WTC11 (cell line): ENCODE measurements around the gene UVRAG. TPM values are rescaled to one million over a fixed set of nuclear protein-coding genes. Genes with fewer than 3 reads are reported as not detected.

Experiments
- ATAC-seq: fragments of 200-7000 bp; cut with Tn5 transposase; 2 replicates; pipeline ENCODE4 v1.10.0; 2021; ENCODE audit warnings: mild to moderate bottlenecking, moderate library complexity
- CTCF ChIA-PET: fragments of 300-600 bp; sonication (Branson Sonifier 250); formaldehyde crosslinking; loops from one replicate; lab custom pipeline; 2021; ENCODE audit warnings: antibody characterized with exemption; lab: Charles Lee
- POLR2A ChIA-PET: fragments of 350-600 bp; sonication (Branson Sonifier 250); formaldehyde crosslinking; loops from one replicate; lab custom pipeline; 2021; ENCODE audit warnings: antibody characterized with exemption; lab: Charles Lee
- DNase-seq: peaks from one replicate; pipeline ENCODE4 v3.0.0; 2021; ENCODE audit warnings: low spot score
- H3K27ac Mint-ChIP-seq: 2 replicates; pipeline ENCODE4 v1.8.0; 2021; ENCODE audit warnings: mixed read lengths
- H3K27me3 Mint-ChIP-seq: 2 replicates; pipeline ENCODE4 v1.8.0; 2021; ENCODE audit warnings: low read depth, mild to moderate bottlenecking, moderate library complexity, mixed read lengths
- H3K36me3 Mint-ChIP-seq: 2 replicates; pipeline ENCODE4 v1.8.0; 2021; ENCODE audit warnings: mixed read lengths
- H3K4me1 Mint-ChIP-seq: 2 replicates; pipeline ENCODE4 v1.8.0; 2022; ENCODE audit warnings: mixed read lengths
- H3K4me3 Mint-ChIP-seq: 2 replicates; pipeline ENCODE4 v1.8.0; 2021; ENCODE audit warnings: mild to moderate bottlenecking, moderate library complexity, mixed read lengths
- H3K9me3 Mint-ChIP-seq: 2 replicates; pipeline ENCODE4 v1.8.0; 2021; ENCODE audit warnings: mixed read lengths
- GABPB1 ChIP-seq: sonication (generic); formaldehyde crosslinking; IDR thresholded peaks from 2 replicates; pipeline ENCODE4 v1.8.1; 2023; ENCODE audit warnings: mild to moderate bottlenecking, missing genetic modification reagents
- KAT7 ChIP-seq: sonication (generic); formaldehyde crosslinking; IDR thresholded peaks from 2 replicates; pipeline ENCODE4 v1.8.1; 2023; ENCODE audit warnings: missing genetic modification reagents, mild to moderate bottlenecking, borderline replicate concordance
- NFATC4 ChIP-seq: fragments of 250-450 bp; sonication (Bioruptor Pico); IDR thresholded peaks from 2 replicates; pipeline ENCODE4 v1.9.0; 2021; ENCODE audit warnings: mild to moderate bottlenecking
- NR3C1 ChIP-seq: sonication (generic); formaldehyde crosslinking; conservative IDR thresholded peaks from 2 replicates; pipeline ENCODE4 v1.8.1; 2023; ENCODE audit warnings: low read depth, mild to moderate bottlenecking, missing genetic modification reagents
- RELA ChIP-seq: sonication (generic); formaldehyde crosslinking; IDR thresholded peaks from 2 replicates; pipeline ENCODE4 v1.8.1; 2022; ENCODE audit warnings: missing genetic modification reagents, mild to moderate bottlenecking, borderline replicate concordance
- SP1 ChIP-seq: sonication (generic); formaldehyde crosslinking; conservative IDR thresholded peaks from 2 replicates; pipeline ENCODE4 v1.8.1; 2022; ENCODE audit warnings: missing genetic modification reagents
- total RNA-seq: library from RNA; stranded (reverse); gene quantifications from 3 replicates; pipeline ENCODE4 v1.2.3, GENCODE V29; 2021
- TF ChIP-seq, protein P1 (sequence below): sonication (generic); formaldehyde crosslinking; IDR thresholded peaks from 2 replicates; pipeline ENCODE4 v1.8.0; 2022; ENCODE audit warnings: missing genetic modification reagents
- TF ChIP-seq, protein P2 (sequence below): fragments of 250-450 bp; sonication (Bioruptor Pico); IDR thresholded peaks from 2 replicates; pipeline ENCODE4 v1.9.0; 2021; ENCODE audit warnings: mild to moderate bottlenecking, borderline replicate concordance
- TF ChIP-seq, protein P3 (sequence below): fragments of 250-450 bp; sonication (Bioruptor Pico); IDR thresholded peaks from 2 replicates; pipeline ENCODE4 v1.9.0; 2021; ENCODE audit warnings: moderate library complexity, mild to moderate bottlenecking, inconsistent platforms, borderline replicate concordance
- TF ChIP-seq, protein P4 (sequence below): sonication (generic); formaldehyde crosslinking; IDR thresholded peaks from 2 replicates; pipeline ENCODE4 v1.8.1; 2023; ENCODE audit warnings: mild to moderate bottlenecking, missing genetic modification reagents, borderline replicate concordance
- TF ChIP-seq, protein P5 (sequence below): sonication (generic); formaldehyde crosslinking; IDR thresholded peaks from 2 replicates; pipeline ENCODE4 v1.8.1; 2022; ENCODE audit warnings: low read depth, missing genetic modification reagents, borderline replicate concordance
- TF ChIP-seq, protein P6 (sequence below): sonication (generic); formaldehyde crosslinking; conservative IDR thresholded peaks from 2 replicates; pipeline ENCODE4 v1.8.1; 2023; ENCODE audit warnings: mild to moderate bottlenecking, low read depth, missing genetic modification reagents, moderate library complexity

Gene UVRAG
- total RNA-seq, 1 experiment from 2014 or later = 14.5 TPM

DNA sequence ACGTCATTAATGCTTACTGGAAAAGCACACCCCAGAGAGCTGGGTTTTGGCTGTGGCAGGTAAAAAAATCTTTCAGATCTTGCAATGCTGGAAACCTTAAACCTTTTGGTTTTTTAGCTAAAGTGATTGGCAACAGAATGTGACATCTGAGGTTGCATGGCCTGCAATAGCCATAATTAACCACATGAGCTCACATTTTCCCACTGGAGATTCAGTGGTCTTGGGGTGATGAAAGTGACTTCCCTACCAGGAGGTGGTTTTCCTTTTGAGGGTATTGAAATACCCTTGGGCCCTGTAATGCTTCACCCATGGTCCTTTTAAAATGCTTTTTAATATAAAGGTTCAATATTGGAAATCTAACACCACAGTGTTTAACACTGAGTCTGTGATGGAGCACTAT lies 198.5 kb downstream of the UVRAG start:
- Mint-ChIP-seq H3K27ac (no peak overlapping the region), H3K4me3 (no peak overlapping the region), H3K27me3 (no peaks in the 10 kb centered on the region), H3K36me3 (peaks cover 15% of the 10 kb centered on the region), H3K9me3 (peaks cover 5% of the 10 kb centered on the region; the same call in 1 of the 2 replicates), H3K4me1 (no peaks in the 10 kb centered on the region)
- TF ChIP-seq KAT7 (no peak), NR3C1 (CRISPR knock-in tag) (no peak), NFATC4 (CRISPR knock-in tag) (no peak), SP1 (CRISPR knock-in tag) (no peak), GABPB1 (no peak), RELA (no peak)
- TF ChIP-seq, protein P1, sequence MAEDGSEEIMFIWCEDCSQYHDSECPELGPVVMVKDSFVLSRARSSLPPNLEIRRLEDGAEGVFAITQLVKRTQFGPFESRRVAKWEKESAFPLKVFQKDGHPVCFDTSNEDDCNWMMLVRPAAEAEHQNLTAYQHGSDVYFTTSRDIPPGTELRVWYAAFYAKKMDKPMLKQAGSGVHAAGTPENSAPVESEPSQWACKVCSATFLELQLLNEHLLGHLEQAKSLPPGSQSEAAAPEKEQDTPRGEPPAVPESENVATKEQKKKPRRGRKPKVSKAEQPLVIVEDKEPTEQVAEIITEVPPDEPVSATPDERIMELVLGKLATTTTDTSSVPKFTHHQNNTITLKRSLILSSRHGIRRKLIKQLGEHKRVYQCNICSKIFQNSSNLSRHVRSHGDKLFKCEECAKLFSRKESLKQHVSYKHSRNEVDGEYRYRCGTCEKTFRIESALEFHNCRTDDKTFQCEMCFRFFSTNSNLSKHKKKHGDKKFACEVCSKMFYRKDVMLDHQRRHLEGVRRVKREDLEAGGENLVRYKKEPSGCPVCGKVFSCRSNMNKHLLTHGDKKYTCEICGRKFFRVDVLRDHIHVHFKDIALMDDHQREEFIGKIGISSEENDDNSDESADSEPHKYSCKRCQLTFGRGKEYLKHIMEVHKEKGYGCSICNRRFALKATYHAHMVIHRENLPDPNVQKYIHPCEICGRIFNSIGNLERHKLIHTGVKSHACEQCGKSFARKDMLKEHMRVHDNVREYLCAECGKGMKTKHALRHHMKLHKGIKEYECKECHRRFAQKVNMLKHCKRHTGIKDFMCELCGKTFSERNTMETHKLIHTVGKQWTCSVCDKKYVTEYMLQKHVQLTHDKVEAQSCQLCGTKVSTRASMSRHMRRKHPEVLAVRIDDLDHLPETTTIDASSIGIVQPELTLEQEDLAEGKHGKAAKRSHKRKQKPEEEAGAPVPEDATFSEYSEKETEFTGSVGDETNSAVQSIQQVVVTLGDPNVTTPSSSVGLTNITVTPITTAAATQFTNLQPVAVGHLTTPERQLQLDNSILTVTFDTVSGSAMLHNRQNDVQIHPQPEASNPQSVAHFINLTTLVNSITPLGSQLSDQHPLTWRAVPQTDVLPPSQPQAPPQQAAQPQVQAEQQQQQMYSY (CRISPR knock-in tag) = no peak
- TF ChIP-seq, protein P2, sequence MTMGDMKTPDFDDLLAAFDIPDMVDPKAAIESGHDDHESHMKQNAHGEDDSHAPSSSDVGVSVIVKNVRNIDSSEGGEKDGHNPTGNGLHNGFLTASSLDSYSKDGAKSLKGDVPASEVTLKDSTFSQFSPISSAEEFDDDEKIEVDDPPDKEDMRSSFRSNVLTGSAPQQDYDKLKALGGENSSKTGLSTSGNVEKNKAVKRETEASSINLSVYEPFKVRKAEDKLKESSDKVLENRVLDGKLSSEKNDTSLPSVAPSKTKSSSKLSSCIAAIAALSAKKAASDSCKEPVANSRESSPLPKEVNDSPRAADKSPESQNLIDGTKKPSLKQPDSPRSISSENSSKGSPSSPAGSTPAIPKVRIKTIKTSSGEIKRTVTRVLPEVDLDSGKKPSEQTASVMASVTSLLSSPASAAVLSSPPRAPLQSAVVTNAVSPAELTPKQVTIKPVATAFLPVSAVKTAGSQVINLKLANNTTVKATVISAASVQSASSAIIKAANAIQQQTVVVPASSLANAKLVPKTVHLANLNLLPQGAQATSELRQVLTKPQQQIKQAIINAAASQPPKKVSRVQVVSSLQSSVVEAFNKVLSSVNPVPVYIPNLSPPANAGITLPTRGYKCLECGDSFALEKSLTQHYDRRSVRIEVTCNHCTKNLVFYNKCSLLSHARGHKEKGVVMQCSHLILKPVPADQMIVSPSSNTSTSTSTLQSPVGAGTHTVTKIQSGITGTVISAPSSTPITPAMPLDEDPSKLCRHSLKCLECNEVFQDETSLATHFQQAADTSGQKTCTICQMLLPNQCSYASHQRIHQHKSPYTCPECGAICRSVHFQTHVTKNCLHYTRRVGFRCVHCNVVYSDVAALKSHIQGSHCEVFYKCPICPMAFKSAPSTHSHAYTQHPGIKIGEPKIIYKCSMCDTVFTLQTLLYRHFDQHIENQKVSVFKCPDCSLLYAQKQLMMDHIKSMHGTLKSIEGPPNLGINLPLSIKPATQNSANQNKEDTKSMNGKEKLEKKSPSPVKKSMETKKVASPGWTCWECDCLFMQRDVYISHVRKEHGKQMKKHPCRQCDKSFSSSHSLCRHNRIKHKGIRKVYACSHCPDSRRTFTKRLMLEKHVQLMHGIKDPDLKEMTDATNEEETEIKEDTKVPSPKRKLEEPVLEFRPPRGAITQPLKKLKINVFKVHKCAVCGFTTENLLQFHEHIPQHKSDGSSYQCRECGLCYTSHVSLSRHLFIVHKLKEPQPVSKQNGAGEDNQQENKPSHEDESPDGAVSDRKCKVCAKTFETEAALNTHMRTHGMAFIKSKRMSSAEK (CRISPR knock-in tag) = no peak
- TF ChIP-seq, protein P3, sequence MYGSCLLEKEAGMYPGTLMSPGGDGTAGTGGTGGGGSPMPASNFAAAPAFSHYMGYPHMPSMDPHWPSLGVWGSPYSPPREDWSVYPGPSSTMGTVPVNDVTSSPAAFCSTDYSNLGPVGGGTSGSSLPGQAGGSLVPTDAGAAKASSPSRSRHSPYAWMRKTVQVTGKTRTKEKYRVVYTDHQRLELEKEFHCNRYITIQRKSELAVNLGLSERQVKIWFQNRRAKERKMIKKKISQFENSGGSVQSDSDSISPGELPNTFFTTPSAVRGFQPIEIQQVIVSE (CRISPR knock-in tag) = no peak
- TF ChIP-seq, protein P4, sequence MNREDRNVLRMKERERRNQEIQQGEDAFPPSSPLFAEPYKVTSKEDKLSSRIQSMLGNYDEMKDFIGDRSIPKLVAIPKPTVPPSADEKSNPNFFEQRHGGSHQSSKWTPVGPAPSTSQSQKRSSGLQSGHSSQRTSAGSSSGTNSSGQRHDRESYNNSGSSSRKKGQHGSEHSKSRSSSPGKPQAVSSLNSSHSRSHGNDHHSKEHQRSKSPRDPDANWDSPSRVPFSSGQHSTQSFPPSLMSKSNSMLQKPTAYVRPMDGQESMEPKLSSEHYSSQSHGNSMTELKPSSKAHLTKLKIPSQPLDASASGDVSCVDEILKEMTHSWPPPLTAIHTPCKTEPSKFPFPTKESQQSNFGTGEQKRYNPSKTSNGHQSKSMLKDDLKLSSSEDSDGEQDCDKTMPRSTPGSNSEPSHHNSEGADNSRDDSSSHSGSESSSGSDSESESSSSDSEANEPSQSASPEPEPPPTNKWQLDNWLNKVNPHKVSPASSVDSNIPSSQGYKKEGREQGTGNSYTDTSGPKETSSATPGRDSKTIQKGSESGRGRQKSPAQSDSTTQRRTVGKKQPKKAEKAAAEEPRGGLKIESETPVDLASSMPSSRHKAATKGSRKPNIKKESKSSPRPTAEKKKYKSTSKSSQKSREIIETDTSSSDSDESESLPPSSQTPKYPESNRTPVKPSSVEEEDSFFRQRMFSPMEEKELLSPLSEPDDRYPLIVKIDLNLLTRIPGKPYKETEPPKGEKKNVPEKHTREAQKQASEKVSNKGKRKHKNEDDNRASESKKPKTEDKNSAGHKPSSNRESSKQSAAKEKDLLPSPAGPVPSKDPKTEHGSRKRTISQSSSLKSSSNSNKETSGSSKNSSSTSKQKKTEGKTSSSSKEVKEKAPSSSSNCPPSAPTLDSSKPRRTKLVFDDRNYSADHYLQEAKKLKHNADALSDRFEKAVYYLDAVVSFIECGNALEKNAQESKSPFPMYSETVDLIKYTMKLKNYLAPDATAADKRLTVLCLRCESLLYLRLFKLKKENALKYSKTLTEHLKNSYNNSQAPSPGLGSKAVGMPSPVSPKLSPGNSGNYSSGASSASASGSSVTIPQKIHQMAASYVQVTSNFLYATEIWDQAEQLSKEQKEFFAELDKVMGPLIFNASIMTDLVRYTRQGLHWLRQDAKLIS (CRISPR knock-in tag) = no peak
- CTCF ChIA-PET = interaction anchor here (1.3 kb wide), 1 partner anchor 138 kb away, joined by 4 read pairs; no protein-coding TSS in a partner anchor
- no peak for ATAC-seq
- POLR2A ChIA-PET = no interaction called here
- DNase-seq = no peak

DNA sequence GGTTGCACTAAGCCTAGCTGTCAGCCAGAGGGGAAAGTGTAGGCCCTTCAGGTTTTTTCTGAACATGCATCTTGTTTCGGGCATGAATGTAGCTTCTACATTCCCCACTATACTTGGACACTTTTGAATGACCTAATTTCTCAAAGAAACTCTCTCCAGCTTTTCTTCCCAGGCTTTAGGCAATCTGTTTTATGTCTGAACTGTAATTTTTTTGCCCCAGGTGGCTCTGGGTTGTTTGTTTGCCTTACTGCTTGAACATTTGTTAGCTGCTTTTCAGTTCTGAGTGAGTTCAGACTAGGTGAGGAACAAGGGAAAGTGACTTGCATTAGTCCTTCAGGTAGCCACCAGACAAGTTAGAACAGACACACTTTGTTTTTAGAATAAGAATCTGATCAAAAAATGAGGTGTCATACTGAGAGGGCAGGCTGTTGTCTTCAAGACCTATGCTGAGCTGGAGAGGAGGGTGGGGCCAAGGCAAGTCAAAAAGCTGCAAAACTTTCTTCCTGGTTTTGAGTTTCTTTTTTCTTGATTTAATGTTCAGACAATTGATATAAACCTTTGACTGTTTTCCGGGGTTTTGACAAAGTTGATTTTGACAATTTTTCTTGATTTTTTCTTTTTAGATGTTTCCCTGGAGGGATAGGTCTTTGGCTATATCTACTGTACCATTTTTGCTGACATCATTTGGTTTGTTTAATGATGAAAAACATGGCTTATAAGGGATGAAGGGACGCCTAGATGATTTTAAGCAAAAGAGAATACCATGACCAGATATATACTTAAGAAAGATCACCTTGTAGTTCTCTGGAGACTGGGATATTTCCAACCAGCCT lies 208.4 kb downstream of the UVRAG start:
- Mint-ChIP-seq H3K9me3 (peaks cover 1% of the 10 kb centered on the region), H3K4me1 (peaks cover 19% of the 10 kb centered on the region), H3K27me3 (no peaks in the 10 kb centered on the region), H3K27ac (no peak overlapping the region; the same call in 1 of the 2 replicates), H3K4me3 (no peak overlapping the region), H3K36me3 (peaks cover 8% of the 10 kb centered on the region)
- ATAC-seq (no peak), DNase-seq (no peak)
- ChIA-PET CTCF (interaction anchor here (0.8 to 1.7 kb wide), 2 partner anchors 18 to 128 kb away, joined by 3 to 4 read pairs; no protein-coding TSS in a partner anchor), POLR2A (interaction anchor here (1.4 kb wide), 1 partner anchor 27 kb away, joined by 3 read pairs; no protein-coding TSS in a partner anchor)
- TF ChIP-seq, protein P5, sequence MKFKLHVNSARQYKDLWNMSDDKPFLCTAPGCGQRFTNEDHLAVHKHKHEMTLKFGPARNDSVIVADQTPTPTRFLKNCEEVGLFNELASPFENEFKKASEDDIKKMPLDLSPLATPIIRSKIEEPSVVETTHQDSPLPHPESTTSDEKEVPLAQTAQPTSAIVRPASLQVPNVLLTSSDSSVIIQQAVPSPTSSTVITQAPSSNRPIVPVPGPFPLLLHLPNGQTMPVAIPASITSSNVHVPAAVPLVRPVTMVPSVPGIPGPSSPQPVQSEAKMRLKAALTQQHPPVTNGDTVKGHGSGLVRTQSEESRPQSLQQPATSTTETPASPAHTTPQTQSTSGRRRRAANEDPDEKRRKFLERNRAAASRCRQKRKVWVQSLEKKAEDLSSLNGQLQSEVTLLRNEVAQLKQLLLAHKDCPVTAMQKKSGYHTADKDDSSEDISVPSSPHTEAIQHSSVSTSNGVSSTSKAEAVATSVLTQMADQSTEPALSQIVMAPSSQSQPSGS (CRISPR knock-in tag) = no peak
- TF ChIP-seq, protein P6, sequence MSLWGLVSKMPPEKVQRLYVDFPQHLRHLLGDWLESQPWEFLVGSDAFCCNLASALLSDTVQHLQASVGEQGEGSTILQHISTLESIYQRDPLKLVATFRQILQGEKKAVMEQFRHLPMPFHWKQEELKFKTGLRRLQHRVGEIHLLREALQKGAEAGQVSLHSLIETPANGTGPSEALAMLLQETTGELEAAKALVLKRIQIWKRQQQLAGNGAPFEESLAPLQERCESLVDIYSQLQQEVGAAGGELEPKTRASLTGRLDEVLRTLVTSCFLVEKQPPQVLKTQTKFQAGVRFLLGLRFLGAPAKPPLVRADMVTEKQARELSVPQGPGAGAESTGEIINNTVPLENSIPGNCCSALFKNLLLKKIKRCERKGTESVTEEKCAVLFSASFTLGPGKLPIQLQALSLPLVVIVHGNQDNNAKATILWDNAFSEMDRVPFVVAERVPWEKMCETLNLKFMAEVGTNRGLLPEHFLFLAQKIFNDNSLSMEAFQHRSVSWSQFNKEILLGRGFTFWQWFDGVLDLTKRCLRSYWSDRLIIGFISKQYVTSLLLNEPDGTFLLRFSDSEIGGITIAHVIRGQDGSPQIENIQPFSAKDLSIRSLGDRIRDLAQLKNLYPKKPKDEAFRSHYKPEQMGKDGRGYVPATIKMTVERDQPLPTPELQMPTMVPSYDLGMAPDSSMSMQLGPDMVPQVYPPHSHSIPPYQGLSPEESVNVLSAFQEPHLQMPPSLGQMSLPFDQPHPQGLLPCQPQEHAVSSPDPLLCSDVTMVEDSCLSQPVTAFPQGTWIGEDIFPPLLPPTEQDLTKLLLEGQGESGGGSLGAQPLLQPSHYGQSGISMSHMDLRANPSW = no peak
